Pancreas (tissue), 10 donors: ENCODE measurements around the gene CEP78. TPM values are rescaled to one million over a fixed set of nuclear protein-coding genes. Genes with fewer than 3 reads are reported as not detected.
A peak's percentile ranks its signal among the peaks of the same experiment; 100 is the strongest.
"Not testable (repeated sequence)": the region's sequence is repeated elsewhere in the genome, so short reads cannot be mapped to it uniquely, and the experiment has no call there.

Source experiments
- ATAC-seq, 4 donors: fragments of 200-7000 bp; cut with Tn5 transposase; one replicate each; pipeline versions ENCODE4 v1.8.0 to v1.9.1; 2020; ENCODE audit warnings: mild to moderate bottlenecking in 4 of 4, moderate library complexity in 4 of 4
- DNase-seq, 6 donors: peaks; one replicate each; pipeline ENCODE4 v3.0.0-alpha.2; 2020
- FAIRE-seq: peaks from 2 replicates; lab custom pipeline; 2012; peaks lifted over from hg19 to GRCh38; lab: Jason Lieb, UNC
- H3K27ac ChIP-seq, 4 donors: fragments of 200-600 bp; sonication (generic); 1 replicate in 3 of 4; 2 replicates in 1 of 4; pipeline versions ENCODE4 v1.5.0 to v1.8.0; 2020
- H3K27me3 ChIP-seq, 4 donors: fragments of 200-600 bp; one replicate each; pipeline ENCODE4 v1.8.0; 2021
- H3K36me3 ChIP-seq, 3 donors: fragments of 200-600 bp; sonication (generic) in 1 of 3; one replicate each; pipeline versions ENCODE4 v1.5.0 to v1.8.0; 2020 to 2021
- H3K4me1 ChIP-seq, 3 donors: fragments of 200-600 bp; one replicate each; pipeline ENCODE4 v1.8.0; 2021
- H3K4me3 ChIP-seq, 4 donors: fragments of 200-600 bp; sonication (generic) in 2 of 4; one replicate each; pipeline versions ENCODE4 v1.5.0 to v1.8.0; 2020 to 2021
- H3K9me3 ChIP-seq, 4 donors: fragments of 200-600 bp; one replicate each; pipeline ENCODE4 v1.8.0; 2021
- CTCF ChIP-seq, 4 donors: fragments of 200-600 bp; sonication (generic) in 3 of 4; IDR thresholded peaks; one replicate each; pipeline versions ENCODE4 v1.5.0 to v1.8.0; 2021; ENCODE audit warnings: antibody characterized with exemption in 4 of 4
- WGBS, 2 donors: extraction: QIAGEN DNeasy Blood & Tissue Kit; methylation state at CpG; one replicate each; pipeline ENCODE4 v1.1.7; 2013; 5-methylcytosine and 5-hydroxymethylcytosine counted together
- intact Hi-C, 3 donors: fragments of 100-400 bp; cut with DNase I; formaldehyde crosslinking; loops; one replicate each; pipeline versions ENCODE4 v1.11.1 to v1.14.2; 2022
- polyA plus RNA-seq, 2 donors: library from polyadenylated mRNA; stranded (reverse); fragments of 200-250 nt; gene quantifications; one replicate each; pipeline ENCODE4 v1.2.3, GENCODE V29; 2013
- total RNA-seq, 6 donors: library from RNA; stranded (reverse); fragmentation: NEBNext Ultra II Directional in 4 of 6; extraction: Animal tissue kit (Norgen Biotek cat#: 25700) in 4 of 6; gene quantifications; one replicate each; pipeline versions ENCODE4 v1.2.1 to v1.2.4, GENCODE V29; 2021 to 2023
- donor health status: healthy with polysubstance abuse.
- donor health status: DM: no; HTN: no; CAD: no; lungs with moderate emphysema.
- donor health status: DM: no; HTN: no; CAD: no.
- donor health status: control.
- donor health status: control.
- donor health status: Bipolar disorder and iron deficiency.
- donor health status: DM: yes; HTN: yes; CAD: no.
- donor health status: DM: no; HTN: no; CAD: no.
- donor health status: DM: no; HTN: no; CAD: no.
- donor health status: DM: yes; HTN: yes; CAD: no.

Gene CEP78
- total and polyA plus RNA-seq, 8 donors, result 3.3 to 6.5 (median 5.2) TPM

- Histone ChIP-seq H3K4me1 (no peaks in the 10 kb centered on the region), H3K9me3 (no peaks in the 10 kb centered on the region), H3K27ac (no peak overlapping the region), H3K27me3 (no peaks in the 10 kb centered on the region), H3K36me3 (no peaks in the 10 kb centered on the region), H3K4me3 (no peak overlapping the region)
- 79 to 80% methylated on average over 5 of the region's 5 CpGs for WGBS, 2 donors
- FAIRE-seq (no peak), DNase-seq (no peak), ATAC-seq (peak in 2 of 4 donors; percentile 41 to 65)
- no peak for TF ChIP-seq CTCF (IDR thresholded peaks at IDR 0.05)
- intact Hi-C loops, result no loop called here
These were observed 46.4 kb upstream of the CEP78 start for GRCh38 chr9:78189461-78189860.

GRCh38 chr9:78191931-78192330 is 43.9 kb upstream of the CEP78 start:
- DNase-seq, result no peak

GRCh38 chr9:78196258-78196657 is 39.6 kb upstream of the CEP78 start:
- TF ChIP-seq CTCF (IDR thresholded peaks at IDR 0.05), result no peak
- Histone ChIP-seq H3K36me3 (no peaks in the 10 kb centered on the region), H3K4me3 (no peak overlapping the region), H3K9me3 (no peaks in the 10 kb centered on the region), H3K27me3 (no peaks in the 10 kb centered on the region), H3K4me1 (no peaks in the 10 kb centered on the region), H3K27ac (no peak overlapping the region)
- WGBS, 2 donors, result 88 to 95% methylated on average over 1 of the region's 1 CpG
- no peak for FAIRE-seq
- DNase-seq, result no peak
- no peak for ATAC-seq
- intact Hi-C loops, result no loop called here

More at GRCh38 chr9:78191931-78192330, 43.9 kb upstream of the CEP78 start:
- TF ChIP-seq CTCF (IDR thresholded peaks at IDR 0.05), result no peak
- FAIRE-seq, result no peak
- Histone ChIP-seq H3K9me3 (no peaks in the 10 kb centered on the region), H3K4me1 (no peaks in the 10 kb centered on the region), H3K27me3 (no peaks in the 10 kb centered on the region), H3K36me3 (no peaks in the 10 kb centered on the region), H3K4me3 (no peak overlapping the region), H3K27ac (no peak overlapping the region)
- intact Hi-C loops, result no loop called here
- no peak for ATAC-seq

GRCh38 chr9:78201158-78201777 is 34.6 kb upstream of the CEP78 start:
- H3K4me3 ChIP-seq, H3K36me3 ChIP-seq, H3K27ac ChIP-seq, H3K9me3 ChIP-seq, intact Hi-C loops, H3K4me1 ChIP-seq, H3K27me3 ChIP-seq, FAIRE-seq, ATAC-seq: not testable (repeated sequence)
- WGBS, 2 donors, result 46 to 59% methylated on average over 16 of the region's 16 CpGs
- DNase-seq, result peak in 1 of 6 donors; percentile 42

GRCh38 chr9:78207319-78207718 is 28.6 kb upstream of the CEP78 start:
- no peak for TF ChIP-seq CTCF (IDR thresholded peaks at IDR 0.05)
- H3K4me1 ChIP-seq, result no peaks in the 10 kb centered on the region
- ATAC-seq, result no peak
- DNase-seq, result no peak
- H3K4me3 ChIP-seq, result no peak overlapping the region
- no peak for FAIRE-seq
- WGBS, 2 donors, result 61% methylated on average over 2 of the region's 2 CpGs
- intact Hi-C loops, result no loop called here
- H3K27me3 ChIP-seq, result no peaks in the 10 kb centered on the region
- H3K27ac ChIP-seq, result no peak overlapping the region
- no peaks in the 10 kb centered on the region for H3K36me3 ChIP-seq
- no peaks in the 10 kb centered on the region for H3K9me3 ChIP-seq
